ENCODE data around the gene TLE7.

TLE7 gene

GRCh38 chr16:71461686-71462648 is 20.1 kb upstream of the TLE7 start, which contains the start of gene ZNF23:
TSS of gene ZNF23 (minus strand) at chr16:71462247. CDS start at chr16:71456796, 5,451 bp downstream.
- TF ChIP-seq GATA3 (IDR thresholded peaks at IDR 0.05; ENCODE audit: low read depth, low read length), result no peak
- no peak for TF ChIP-seq GATA2 (IDR thresholded peaks at IDR 0.05; ENCODE audit: low read depth, low read length)

- TF ChIP-seq GATA3 (IDR thresholded peaks at IDR 0.05; ENCODE audit: low read depth, low read length), result no peak
- TF ChIP-seq GATA2 (IDR thresholded peaks at IDR 0.05; ENCODE audit: low read depth, low read length), result no peak
Observed at GRCh38 chr16:71460941-71461340, 19.1 kb upstream of the TLE7 start.

GRCh38 chr16:71460236-71460635 is 18.4 kb upstream of the TLE7 start:
- no peak for TF ChIP-seq GATA3 (IDR thresholded peaks at IDR 0.05; ENCODE audit: low read depth, low read length)
- no peak for TF ChIP-seq GATA2 (IDR thresholded peaks at IDR 0.05; ENCODE audit: low read depth, low read length)

GRCh38 chr16:71459510-71459909 is 17.7 kb upstream of the TLE7 start:
- TF ChIP-seq GATA2 (IDR thresholded peaks at IDR 0.05; ENCODE audit: low read depth, low read length), result no peak
- TF ChIP-seq GATA3 (IDR thresholded peaks at IDR 0.05; ENCODE audit: low read depth, low read length), result no peak

- no peak for TF ChIP-seq GATA2 (IDR thresholded peaks at IDR 0.05; ENCODE audit: low read depth, low read length)
- TF ChIP-seq GATA3 (IDR thresholded peaks at IDR 0.05; ENCODE audit: low read depth, low read length), result no peak
Observed at GRCh38 chr16:71456801-71457200, 14.9 kb upstream of the TLE7 start.

GRCh38 chr16:71453036-71453435 is 11.2 kb upstream of the TLE7 start:
- no peak for TF ChIP-seq GATA2 (IDR thresholded peaks at IDR 0.05; ENCODE audit: low read depth, low read length)
- TF ChIP-seq GATA3 (IDR thresholded peaks at IDR 0.05; ENCODE audit: low read depth, low read length), result no peak

- TF ChIP-seq GATA3 (IDR thresholded peaks at IDR 0.05; ENCODE audit: low read depth, low read length) (no peak), GATA2 (IDR thresholded peaks at IDR 0.05; ENCODE audit: low read depth, low read length) (no peak)
Observed at GRCh38 chr16:71449020-71449419, 7.2 kb upstream of the TLE7 start.

- TF ChIP-seq GATA3 (IDR thresholded peaks at IDR 0.05; ENCODE audit: low read depth, low read length), result no peak
- no peak for TF ChIP-seq GATA2 (IDR thresholded peaks at IDR 0.05; ENCODE audit: low read depth, low read length)
Observed at GRCh38 chr16:71448274-71448866, 6.5 kb upstream of the TLE7 start.

GRCh38 chr16:71443714-71444113 is 1.9 kb upstream of the TLE7 start:
- TF ChIP-seq GATA3 (IDR thresholded peaks at IDR 0.05; ENCODE audit: low read depth, low read length), result no peak
- TF ChIP-seq GATA2 (IDR thresholded peaks at IDR 0.05; ENCODE audit: low read depth, low read length), result no peak

GRCh38 chr16:71441348-71442050 is 355 bp downstream of the TLE7 start:
- TF ChIP-seq GATA2 (IDR thresholded peaks at IDR 0.05; ENCODE audit: low read depth, low read length) (no peak), GATA3 (IDR thresholded peaks at IDR 0.05; ENCODE audit: low read depth, low read length) (no peak)

- TF ChIP-seq GATA2 (IDR thresholded peaks at IDR 0.05; ENCODE audit: low read depth, low read length) (no peak), GATA3 (IDR thresholded peaks at IDR 0.05; ENCODE audit: low read depth, low read length) (no peak)
Observed at GRCh38 chr16:71440669-71441347, 1.0 kb downstream of the TLE7 start.

- TF ChIP-seq GATA3 (IDR thresholded peaks at IDR 0.05; ENCODE audit: low read depth, low read length) (no peak), GATA2 (IDR thresholded peaks at IDR 0.05; ENCODE audit: low read depth, low read length) (no peak)
Observed at GRCh38 chr16:71439523-71439922, 2.3 kb downstream of the TLE7 start.

GRCh38 chr16:71436473-71436872 is 5.4 kb downstream of the TLE7 start:
- TF ChIP-seq GATA2 (IDR thresholded peaks at IDR 0.05; ENCODE audit: low read depth, low read length) (no peak), GATA3 (IDR thresholded peaks at IDR 0.05; ENCODE audit: low read depth, low read length) (no peak)

- TF ChIP-seq GATA3 (IDR thresholded peaks at IDR 0.05; ENCODE audit: low read depth, low read length) (no peak), GATA2 (IDR thresholded peaks at IDR 0.05; ENCODE audit: low read depth, low read length) (no peak)
Observed at GRCh38 chr16:71432906-71433305, 8.9 kb downstream of the TLE7 start.
